DMS53 (cell line): Measurements from ENCODE around the gene PCSK4.
"Not testable (repeated sequence)": the region's sequence is repeated elsewhere in the genome, so short reads cannot be mapped to it uniquely, and the experiment has no call there.

ENCODE experiments used
- DNase-seq: peaks from one replicate; lab custom pipeline; 2025; lab: John Stamatoyannopoulos, UW

Gene PCSK4

GRCh38 chr19:1490311-1491113 lies at the start of gene PCSK4:
Gene PCSK4, minus strand, starts transcription at chr19:1490350. Its CDS starts 4 bp downstream, at chr19:1490346.
- DNase-seq = peak; percentile 97

GRCh38 chr19:1539749-1540148 lies 49.6 kb upstream of the PCSK4 start:
- not testable (repeated sequence) for DNase-seq

GRCh38 chr19:1538978-1539377 lies 48.8 kb upstream of the PCSK4 start:
- DNase-seq = no peak

- DNase-seq = not testable (repeated sequence)
Observed at GRCh38 chr19:1535699-1536098, 45.5 kb upstream of the PCSK4 start.

GRCh38 chr19:1534972-1535371 lies 44.8 kb upstream of the PCSK4 start:
- DNase-seq = no peak

GRCh38 chr19:1533510-1534150 lies 43.5 kb upstream of the PCSK4 start:
- DNase-seq = peak; percentile 24

- no peak for DNase-seq
Observed at GRCh38 chr19:1532003-1532402, 41.9 kb upstream of the PCSK4 start.

GRCh38 chr19:1531587-1531986 lies 41.4 kb upstream of the PCSK4 start:
- DNase-seq = no peak

GRCh38 chr19:1530856-1531255 lies 40.7 kb upstream of the PCSK4 start:
- not testable (repeated sequence) for DNase-seq

GRCh38 chr19:1529430-1529816 lies 39.3 kb upstream of the PCSK4 start:
- DNase-seq = no peak

GRCh38 chr19:1528596-1529429 lies 38.7 kb upstream of the PCSK4 start:
- DNase-seq = no peak

GRCh38 chr19:1527650-1528309 lies 37.6 kb upstream of the PCSK4 start:
- DNase-seq = no peak

- DNase-seq = peak; percentile 41
Observed at GRCh38 chr19:1526979-1527649, 37.0 kb upstream of the PCSK4 start.

- peak; percentile 29 for DNase-seq
Observed at GRCh38 chr19:1526066-1526778, 36.1 kb upstream of the PCSK4 start.

- no peak for DNase-seq
Observed at GRCh38 chr19:1525343-1525742, 35.2 kb upstream of the PCSK4 start.

GRCh38 chr19:1524972-1525325 lies 34.8 kb upstream of the PCSK4 start:
- DNase-seq = no peak

GRCh38 chr19:1524287-1524971 lies 34.3 kb upstream of the PCSK4 start:
- no peak for DNase-seq

GRCh38 chr19:1523412-1524286 lies 33.5 kb upstream of the PCSK4 start, which contains the start of gene PLK5:
Gene PLK5, plus strand, starts transcription at chr19:1524077. Its CDS starts 2,920 bp downstream, at chr19:1526997.
- no peak for DNase-seq

GRCh38 chr19:1522838-1523237 lies 32.7 kb upstream of the PCSK4 start:
- no peak for DNase-seq
